SW 1271 (cell line): ENCODE data around the gene PRPF40A.

Source experiments
- DNase-seq, 2 experiments: peaks; one replicate each; lab custom pipeline; 2025; lab: John Stamatoyannopoulos, UW

PRPF40A gene

GRCh38 chr2:152651834-152652233, 65.4 kb downstream of the PRPF40A start:
- DNase-seq = no peak

- no peak for DNase-seq
Measured at GRCh38 chr2:152650768-152651371, 66.4 kb downstream of the PRPF40A start.

GRCh38 chr2:152649997-152650396, 67.3 kb downstream of the PRPF40A start:
- no peak for DNase-seq

- peak in 1 of 2 experiments; percentile 33 for DNase-seq
Measured at GRCh38 chr2:152648336-152648735, 68.9 kb downstream of the PRPF40A start.

GRCh38 chr2:152647552-152647951, 69.7 kb downstream of the PRPF40A start:
- no peak for DNase-seq

- DNase-seq = peak in 1 of 2 experiments; percentile 49
Measured at GRCh38 chr2:152646775-152647174, 70.5 kb downstream of the PRPF40A start.

GRCh38 chr2:152646264-152646663, 71.0 kb downstream of the PRPF40A start:
- DNase-seq = no peak

- DNase-seq = no peak
Measured at GRCh38 chr2:152644189-152644873, 72.9 kb downstream of the PRPF40A start.

- no peak for DNase-seq
Measured at GRCh38 chr2:152638590-152638989, 78.7 kb downstream of the PRPF40A start.

- DNase-seq = no peak
Measured at GRCh38 chr2:152638056-152638455, 79.2 kb downstream of the PRPF40A start.

- no peak for DNase-seq
Measured at GRCh38 chr2:152637251-152637650, 80.0 kb downstream of the PRPF40A start.

- peak in 1 of 2 experiments; percentile 54 for DNase-seq
Measured at GRCh38 chr2:152635635-152636298, 81.5 kb downstream of the PRPF40A start.

GRCh38 chr2:152632736-152633135, 84.5 kb downstream of the PRPF40A start:
- DNase-seq = no peak

- no peak for DNase-seq
Measured at GRCh38 chr2:152630466-152630865, 86.8 kb downstream of the PRPF40A start.

GRCh38 chr2:152629202-152629601, 88.1 kb downstream of the PRPF40A start:
- no peak for DNase-seq

- DNase-seq = peak in 1 of 2 experiments; percentile 18
Measured at GRCh38 chr2:152627351-152627957, 89.8 kb downstream of the PRPF40A start.

GRCh38 chr2:152626911-152627339, 90.3 kb downstream of the PRPF40A start:
- no peak for DNase-seq

GRCh38 chr2:152624805-152625204, 92.5 kb downstream of the PRPF40A start:
- no peak for DNase-seq

GRCh38 chr2:152623775-152624174, 93.5 kb downstream of the PRPF40A start:
- DNase-seq = no peak

- no peak for DNase-seq
Measured at GRCh38 chr2:152623076-152623740, 94.1 kb downstream of the PRPF40A start.

- DNase-seq = no peak
Measured at GRCh38 chr2:152622219-152622618, 95.0 kb downstream of the PRPF40A start.

- no peak for DNase-seq
Measured at GRCh38 chr2:152620985-152621384, 96.3 kb downstream of the PRPF40A start.
